ENCODE measurements around the gene EHD4.

The EHD4 gene

GRCh38 chr15:41852736-41853590 lies 119.4 kb downstream of the EHD4 start:
- Histone ChIP-seq H3K4me1 (ENCODE audit: control insufficient read depth, low read depth, low read length) (peaks cover 6% of the 10 kb centered on the region), H3K27ac (ENCODE audit: low read length) (no peak overlapping the region), H3K9me3 (ENCODE audit: control insufficient read depth, low read depth, low read length) (no peaks in the 10 kb centered on the region), H3K4me3 (ENCODE audit: low read length) (no peak overlapping the region), H3K36me3 (ENCODE audit: control insufficient read depth, low read depth, low read length) (peaks cover 1% of the 10 kb centered on the region), H3K27me3 (ENCODE audit: control insufficient read depth, insufficient read depth, low read length) (no peaks in the 10 kb centered on the region), H3K9ac (ENCODE audit: low read length) (no peak overlapping the region)

- H3K36me3 ChIP-seq (ENCODE audit: control insufficient read depth, low read depth, low read length) = peaks cover 6% of the 10 kb centered on the region
- H3K27me3 ChIP-seq (ENCODE audit: control insufficient read depth, insufficient read depth, low read length) = no peaks in the 10 kb centered on the region
- no peak overlapping the region for H3K27ac ChIP-seq (ENCODE audit: low read length)
- peaks cover 6% of the 10 kb centered on the region for H3K4me1 ChIP-seq (ENCODE audit: control insufficient read depth, low read depth, low read length)
- H3K9me3 ChIP-seq (ENCODE audit: control insufficient read depth, low read depth, low read length) = no peaks in the 10 kb centered on the region
- no peak overlapping the region for H3K4me3 ChIP-seq (ENCODE audit: low read length)
- H3K9ac ChIP-seq (ENCODE audit: low read length) = no peak overlapping the region
Observed at GRCh38 chr15:41851755-41852370, 120.5 kb downstream of the EHD4 start.

GRCh38 chr15:41851167-41851523 lies 121.2 kb downstream of the EHD4 start:
- Histone ChIP-seq H3K27ac (ENCODE audit: low read length) (no peak overlapping the region), H3K36me3 (ENCODE audit: control insufficient read depth, low read depth, low read length) (peaks cover 10% of the 10 kb centered on the region), H3K4me1 (ENCODE audit: control insufficient read depth, low read depth, low read length) (peaks cover 6% of the 10 kb centered on the region), H3K9me3 (ENCODE audit: control insufficient read depth, low read depth, low read length) (no peaks in the 10 kb centered on the region), H3K9ac (ENCODE audit: low read length) (no peak overlapping the region), H3K4me3 (ENCODE audit: low read length) (no peak overlapping the region), H3K27me3 (ENCODE audit: control insufficient read depth, insufficient read depth, low read length) (no peaks in the 10 kb centered on the region)

GRCh38 chr15:41850482-41851166 lies 121.7 kb downstream of the EHD4 start:
- Histone ChIP-seq H3K4me3 (ENCODE audit: low read length) (no peak overlapping the region), H3K27ac (ENCODE audit: low read length) (no peak overlapping the region), H3K9me3 (ENCODE audit: control insufficient read depth, low read depth, low read length) (no peaks in the 10 kb centered on the region), H3K9ac (ENCODE audit: low read length) (no peak overlapping the region), H3K4me1 (ENCODE audit: control insufficient read depth, low read depth, low read length) (peaks cover 2% of the 10 kb centered on the region), H3K27me3 (ENCODE audit: control insufficient read depth, insufficient read depth, low read length) (no peaks in the 10 kb centered on the region), H3K36me3 (ENCODE audit: control insufficient read depth, low read depth, low read length) (peaks cover 10% of the 10 kb centered on the region)

- no peak overlapping the region for H3K27ac ChIP-seq (ENCODE audit: low read length)
- no peak overlapping the region for H3K4me3 ChIP-seq (ENCODE audit: low read length)
- H3K4me1 ChIP-seq (ENCODE audit: control insufficient read depth, low read depth, low read length) = no peaks in the 10 kb centered on the region
- no peak overlapping the region for H3K9ac ChIP-seq (ENCODE audit: low read length)
- H3K36me3 ChIP-seq (ENCODE audit: control insufficient read depth, low read depth, low read length) = peaks cover 10% of the 10 kb centered on the region
- H3K9me3 ChIP-seq (ENCODE audit: control insufficient read depth, low read depth, low read length) = no peaks in the 10 kb centered on the region
- H3K27me3 ChIP-seq (ENCODE audit: control insufficient read depth, insufficient read depth, low read length) = no peaks in the 10 kb centered on the region
Observed at GRCh38 chr15:41849861-41850260, 122.5 kb downstream of the EHD4 start.

GRCh38 chr15:41849204-41849603 lies 123.2 kb downstream of the EHD4 start:
- Histone ChIP-seq H3K9me3 (ENCODE audit: control insufficient read depth, low read depth, low read length) (no peaks in the 10 kb centered on the region), H3K4me1 (ENCODE audit: control insufficient read depth, low read depth, low read length) (no peaks in the 10 kb centered on the region), H3K9ac (ENCODE audit: low read length) (no peak overlapping the region), H3K27ac (ENCODE audit: low read length) (no peak overlapping the region), H3K4me3 (ENCODE audit: low read length) (no peak overlapping the region), H3K27me3 (ENCODE audit: control insufficient read depth, insufficient read depth, low read length) (no peaks in the 10 kb centered on the region), H3K36me3 (ENCODE audit: control insufficient read depth, low read depth, low read length) (peaks cover 10% of the 10 kb centered on the region)

- Histone ChIP-seq H3K4me1 (ENCODE audit: control insufficient read depth, low read depth, low read length) (no peaks in the 10 kb centered on the region), H3K9me3 (ENCODE audit: control insufficient read depth, low read depth, low read length) (no peaks in the 10 kb centered on the region), H3K27ac (ENCODE audit: low read length) (no peak overlapping the region), H3K4me3 (ENCODE audit: low read length) (no peak overlapping the region), H3K9ac (ENCODE audit: low read length) (no peak overlapping the region), H3K27me3 (ENCODE audit: control insufficient read depth, insufficient read depth, low read length) (no peaks in the 10 kb centered on the region), H3K36me3 (ENCODE audit: control insufficient read depth, low read depth, low read length) (peaks cover 10% of the 10 kb centered on the region)
Observed at GRCh38 chr15:41848631-41849030, 123.7 kb downstream of the EHD4 start.

GRCh38 chr15:41847981-41848380 lies 124.4 kb downstream of the EHD4 start:
- H3K36me3 ChIP-seq (ENCODE audit: control insufficient read depth, low read depth, low read length) = peaks cover 10% of the 10 kb centered on the region
- H3K9ac ChIP-seq (ENCODE audit: low read length) = no peak overlapping the region
- no peak overlapping the region for H3K4me3 ChIP-seq (ENCODE audit: low read length)
- no peaks in the 10 kb centered on the region for H3K4me1 ChIP-seq (ENCODE audit: control insufficient read depth, low read depth, low read length)
- no peaks in the 10 kb centered on the region for H3K27me3 ChIP-seq (ENCODE audit: control insufficient read depth, insufficient read depth, low read length)
- H3K27ac ChIP-seq (ENCODE audit: low read length) = no peak overlapping the region
- H3K9me3 ChIP-seq (ENCODE audit: control insufficient read depth, low read depth, low read length) = no peaks in the 10 kb centered on the region

GRCh38 chr15:41847206-41847605 lies 125.2 kb downstream of the EHD4 start:
- no peak overlapping the region for H3K4me3 ChIP-seq (ENCODE audit: low read length)
- H3K36me3 ChIP-seq (ENCODE audit: control insufficient read depth, low read depth, low read length) = peaks cover 10% of the 10 kb centered on the region
- H3K27ac ChIP-seq (ENCODE audit: low read length) = no peak overlapping the region
- no peak overlapping the region for H3K9ac ChIP-seq (ENCODE audit: low read length)
- no peaks in the 10 kb centered on the region for H3K9me3 ChIP-seq (ENCODE audit: control insufficient read depth, low read depth, low read length)
- H3K4me1 ChIP-seq (ENCODE audit: control insufficient read depth, low read depth, low read length) = no peaks in the 10 kb centered on the region
- H3K27me3 ChIP-seq (ENCODE audit: control insufficient read depth, insufficient read depth, low read length) = no peaks in the 10 kb centered on the region

Measured in iPS-18a (cell line).